Tibial nerve (tissue), 3 donors: Measurements from ENCODE around the gene CLDN10.

Source experiments
- POLR2A ChIP-seq, 2 donors: fragments of 450-650 bp; IDR thresholded peaks; one replicate each; pipeline ENCODE4 v1.6.1; 2017; ENCODE audit warnings: antibody characterized with exemption in 2 of 2, mild to moderate bottlenecking in 2 of 2, moderate library complexity in 2 of 2
- TF ChIP-seq, protein P1 (sequence below), 5 experiments: fragments of 200-600 bp in 3 of 5; fragments of 450-650 bp in 2 of 5; sonication (generic) in 3 of 5; IDR thresholded peaks; one replicate each; pipeline ENCODE4 v1.5.1; 2016 to 2019; ENCODE audit warnings: antibody characterized with exemption in 5 of 5, mild to moderate bottlenecking in 3 of 5, moderate library complexity in 2 of 5

GRCh38 chr13:95512957-95513356, 39.6 kb upstream of the CLDN10 start:
- TF ChIP-seq POLR2A (IDR thresholded peaks at IDR 0.05) = no peak
- TF ChIP-seq, protein P1, sequence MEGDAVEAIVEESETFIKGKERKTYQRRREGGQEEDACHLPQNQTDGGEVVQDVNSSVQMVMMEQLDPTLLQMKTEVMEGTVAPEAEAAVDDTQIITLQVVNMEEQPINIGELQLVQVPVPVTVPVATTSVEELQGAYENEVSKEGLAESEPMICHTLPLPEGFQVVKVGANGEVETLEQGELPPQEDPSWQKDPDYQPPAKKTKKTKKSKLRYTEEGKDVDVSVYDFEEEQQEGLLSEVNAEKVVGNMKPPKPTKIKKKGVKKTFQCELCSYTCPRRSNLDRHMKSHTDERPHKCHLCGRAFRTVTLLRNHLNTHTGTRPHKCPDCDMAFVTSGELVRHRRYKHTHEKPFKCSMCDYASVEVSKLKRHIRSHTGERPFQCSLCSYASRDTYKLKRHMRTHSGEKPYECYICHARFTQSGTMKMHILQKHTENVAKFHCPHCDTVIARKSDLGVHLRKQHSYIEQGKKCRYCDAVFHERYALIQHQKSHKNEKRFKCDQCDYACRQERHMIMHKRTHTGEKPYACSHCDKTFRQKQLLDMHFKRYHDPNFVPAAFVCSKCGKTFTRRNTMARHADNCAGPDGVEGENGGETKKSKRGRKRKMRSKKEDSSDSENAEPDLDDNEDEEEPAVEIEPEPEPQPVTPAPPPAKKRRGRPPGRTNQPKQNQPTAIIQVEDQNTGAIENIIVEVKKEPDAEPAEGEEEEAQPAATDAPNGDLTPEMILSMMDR (IDR thresholded peaks at IDR 0.05) = no peak
